ENCODE results near the gene SMS. TPM values are rescaled to one million over a fixed set of nuclear protein-coding genes. Genes with fewer than 3 reads are reported as not detected.
A peak's percentile ranks its signal among the peaks of the same experiment; 100 is the strongest.

SMS gene
- total RNA-seq, 1 donor from 2014 or later = 187 TPM

DNA sequence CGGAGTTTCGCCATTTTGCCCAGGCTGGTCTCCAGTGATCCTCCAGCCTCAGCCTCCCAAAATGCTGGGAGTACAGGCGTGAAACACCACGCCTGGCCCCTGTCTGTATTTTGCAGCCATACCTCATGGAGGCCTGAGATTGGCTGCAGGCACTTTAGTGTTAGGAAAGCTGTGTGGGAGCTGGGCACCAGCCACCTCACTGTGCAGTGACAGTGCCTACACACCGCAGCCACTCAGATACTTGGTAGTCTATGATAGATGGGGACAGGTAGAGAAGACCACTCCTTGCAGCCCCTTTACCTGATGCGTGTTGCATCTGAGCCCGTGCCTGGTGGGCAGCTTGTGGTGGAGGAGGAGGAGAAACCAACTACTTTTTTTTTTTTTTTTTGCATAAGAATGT lies 16.3 kb downstream of the SMS start:
- no peak overlapping the region for H3K27ac Mint-ChIP-seq (ENCODE audit: unreplicated experiment)
- no peak for FAIRE-seq
- H3K9ac ChIP-seq (ENCODE audit: low read length) = no peak overlapping the region
- H3K9me3 Mint-ChIP-seq (ENCODE audit: unreplicated experiment) = no peaks in the 10 kb centered on the region
- peaks cover 46% of the 10 kb centered on the region for H3K4me1 Mint-ChIP-seq (ENCODE audit: low read depth, unreplicated experiment)
- H3K36me3 ChIP-seq (ENCODE audit: insufficient read depth, low read length) = no peaks in the 10 kb centered on the region
- H3K4me3 ChIP-seq (ENCODE audit: insufficient read depth, low read depth, low read length) = no peak overlapping the region
- no peak overlapping the region for H3K4me2 ChIP-seq (ENCODE audit: low read length)
- H3K36me3 Mint-ChIP-seq (ENCODE audit: low read depth, unreplicated experiment) = peaks cover 1% of the 10 kb centered on the region
- H3K27ac ChIP-seq (ENCODE audit: low read depth, low read length) = no peak overlapping the region
- H3K4me1 ChIP-seq (ENCODE audit: insufficient read depth, low read length) = peaks cover 11% of the 10 kb centered on the region
- H3K27me3 ChIP-seq (ENCODE audit: insufficient read depth, low read length) = no peaks in the 10 kb centered on the region
- no peak for TF ChIP-seq EZH2 (IDR thresholded peaks at IDR 0.05; ENCODE audit: insufficient read depth, low read length)
- TF ChIP-seq, protein P1, sequence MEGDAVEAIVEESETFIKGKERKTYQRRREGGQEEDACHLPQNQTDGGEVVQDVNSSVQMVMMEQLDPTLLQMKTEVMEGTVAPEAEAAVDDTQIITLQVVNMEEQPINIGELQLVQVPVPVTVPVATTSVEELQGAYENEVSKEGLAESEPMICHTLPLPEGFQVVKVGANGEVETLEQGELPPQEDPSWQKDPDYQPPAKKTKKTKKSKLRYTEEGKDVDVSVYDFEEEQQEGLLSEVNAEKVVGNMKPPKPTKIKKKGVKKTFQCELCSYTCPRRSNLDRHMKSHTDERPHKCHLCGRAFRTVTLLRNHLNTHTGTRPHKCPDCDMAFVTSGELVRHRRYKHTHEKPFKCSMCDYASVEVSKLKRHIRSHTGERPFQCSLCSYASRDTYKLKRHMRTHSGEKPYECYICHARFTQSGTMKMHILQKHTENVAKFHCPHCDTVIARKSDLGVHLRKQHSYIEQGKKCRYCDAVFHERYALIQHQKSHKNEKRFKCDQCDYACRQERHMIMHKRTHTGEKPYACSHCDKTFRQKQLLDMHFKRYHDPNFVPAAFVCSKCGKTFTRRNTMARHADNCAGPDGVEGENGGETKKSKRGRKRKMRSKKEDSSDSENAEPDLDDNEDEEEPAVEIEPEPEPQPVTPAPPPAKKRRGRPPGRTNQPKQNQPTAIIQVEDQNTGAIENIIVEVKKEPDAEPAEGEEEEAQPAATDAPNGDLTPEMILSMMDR (IDR thresholded peaks at IDR 0.05; ENCODE audit: insufficient read depth, low read depth, low read length) = no peak
- H4K20me1 ChIP-seq (ENCODE audit: insufficient read depth, low read length) = peaks cover 85% of the 10 kb centered on the region
- no peak for DNase-seq (ENCODE audit: low read depth)
- H2AFZ ChIP-seq (ENCODE audit: low read depth, low read length) = no peak overlapping the region
- no peaks in the 10 kb centered on the region for H3K27me3 Mint-ChIP-seq (ENCODE audit: low read depth, unreplicated experiment)
- H3K79me2 ChIP-seq (ENCODE audit: insufficient read depth, low read length) = peaks cover 98% of the 10 kb centered on the region
- H3K4me3 Mint-ChIP-seq (ENCODE audit: unreplicated experiment) = no peak overlapping the region
- no peaks in the 10 kb centered on the region for H3K9me3 ChIP-seq (ENCODE audit: insufficient read depth, low read depth, low read length)

DNA sequence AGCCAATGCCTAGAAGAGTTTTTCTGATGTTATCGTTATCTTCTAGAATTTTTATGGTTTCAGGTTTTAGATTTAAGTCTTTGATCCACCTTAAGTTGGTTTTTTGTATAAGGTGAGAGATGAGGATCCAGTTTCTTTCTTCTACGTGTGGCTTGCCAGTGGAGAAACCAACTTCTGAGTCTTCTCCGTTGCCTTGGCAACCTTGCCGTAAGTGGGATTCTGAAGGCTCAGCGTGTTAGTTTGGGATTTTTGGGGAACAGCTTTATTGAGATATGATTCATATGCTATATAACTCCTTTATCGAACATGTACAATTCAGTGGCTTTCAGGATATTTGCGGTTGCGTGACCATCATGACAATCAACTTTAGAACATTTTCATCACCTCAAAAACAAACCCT lies 17.7 kb downstream of the SMS start:
- Histone ChIP-seq H3K4me3 (ENCODE audit: insufficient read depth, low read depth, low read length) (no peak overlapping the region), H3K4me1 (ENCODE audit: insufficient read depth, low read length) (peaks cover 17% of the 10 kb centered on the region), H4K20me1 (ENCODE audit: insufficient read depth, low read length) (peaks cover 86% of the 10 kb centered on the region), H3K4me2 (ENCODE audit: low read length) (no peak overlapping the region), H3K9me3 (ENCODE audit: insufficient read depth, low read depth, low read length) (no peaks in the 10 kb centered on the region), H2AFZ (ENCODE audit: low read depth, low read length) (no peak overlapping the region), H3K36me3 (ENCODE audit: insufficient read depth, low read length) (no peaks in the 10 kb centered on the region), H3K27me3 (ENCODE audit: insufficient read depth, low read length) (no peaks in the 10 kb centered on the region), H3K9ac (ENCODE audit: low read length) (no peak overlapping the region), H3K79me2 (ENCODE audit: insufficient read depth, low read length) (peaks cover 98% of the 10 kb centered on the region), H3K27ac (ENCODE audit: low read depth, low read length) (no peak overlapping the region)
- FAIRE-seq = peak; percentile 58
- Mint-ChIP-seq H3K9me3 (ENCODE audit: unreplicated experiment) (no peaks in the 10 kb centered on the region), H3K4me3 (ENCODE audit: unreplicated experiment) (no peak overlapping the region), H3K4me1 (ENCODE audit: low read depth, unreplicated experiment) (peaks cover 46% of the 10 kb centered on the region), H3K27me3 (ENCODE audit: low read depth, unreplicated experiment) (no peaks in the 10 kb centered on the region), H3K27ac (ENCODE audit: unreplicated experiment) (no peak overlapping the region), H3K36me3 (ENCODE audit: low read depth, unreplicated experiment) (peaks cover 1% of the 10 kb centered on the region)
- TF ChIP-seq EZH2 (IDR thresholded peaks at IDR 0.05; ENCODE audit: insufficient read depth, low read length) = no peak
- TF ChIP-seq, protein P1 (IDR thresholded peaks at IDR 0.05; ENCODE audit: insufficient read depth, low read depth, low read length) = no peak
- DNase-seq (ENCODE audit: low read depth) = no peak

DNA sequence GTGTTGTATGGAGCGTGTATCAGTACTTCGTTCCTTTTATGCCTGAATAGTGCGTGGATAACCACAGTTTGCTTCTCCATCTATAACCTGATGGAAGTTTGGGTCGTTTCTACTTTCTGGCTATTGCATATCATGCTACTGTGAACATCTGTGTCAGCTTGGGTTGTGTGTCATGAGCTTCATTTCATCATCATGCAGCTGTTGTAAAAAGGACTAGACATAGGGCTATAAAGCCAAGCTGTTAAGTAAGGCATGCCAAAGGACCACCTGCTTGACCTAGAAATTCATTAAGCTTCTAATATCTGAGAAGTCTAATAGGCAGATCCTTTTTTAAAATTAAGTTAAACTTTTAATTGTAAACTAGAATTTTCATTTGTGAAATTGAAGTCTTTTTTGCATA lies 18.4 kb downstream of the SMS start:
- H3K4me3 Mint-ChIP-seq (ENCODE audit: unreplicated experiment) = no peak overlapping the region
- peaks cover 86% of the 10 kb centered on the region for H4K20me1 ChIP-seq (ENCODE audit: insufficient read depth, low read length)
- TF ChIP-seq, protein P1 (IDR thresholded peaks at IDR 0.05; ENCODE audit: insufficient read depth, low read depth, low read length) = no peak
- no peak for TF ChIP-seq EZH2 (IDR thresholded peaks at IDR 0.05; ENCODE audit: insufficient read depth, low read length)
- H3K9ac ChIP-seq (ENCODE audit: low read length) = no peak overlapping the region
- H3K27me3 Mint-ChIP-seq (ENCODE audit: low read depth, unreplicated experiment) = no peaks in the 10 kb centered on the region
- DNase-seq (ENCODE audit: low read depth) = no peak
- no peak for FAIRE-seq
- H2AFZ ChIP-seq (ENCODE audit: low read depth, low read length) = no peak overlapping the region
- no peak overlapping the region for H3K27ac Mint-ChIP-seq (ENCODE audit: unreplicated experiment)
- H3K36me3 Mint-ChIP-seq (ENCODE audit: low read depth, unreplicated experiment) = peaks cover 1% of the 10 kb centered on the region
- H3K27ac ChIP-seq (ENCODE audit: low read depth, low read length) = no peak overlapping the region
- H3K79me2 ChIP-seq (ENCODE audit: insufficient read depth, low read length) = peaks cover 98% of the 10 kb centered on the region
- H3K36me3 ChIP-seq (ENCODE audit: insufficient read depth, low read length) = no peaks in the 10 kb centered on the region
- no peaks in the 10 kb centered on the region for H3K9me3 Mint-ChIP-seq (ENCODE audit: unreplicated experiment)
- H3K4me3 ChIP-seq (ENCODE audit: insufficient read depth, low read depth, low read length) = no peak overlapping the region
- H3K27me3 ChIP-seq (ENCODE audit: insufficient read depth, low read length) = no peaks in the 10 kb centered on the region
- H3K9me3 ChIP-seq (ENCODE audit: insufficient read depth, low read depth, low read length) = no peaks in the 10 kb centered on the region
- H3K4me1 Mint-ChIP-seq (ENCODE audit: low read depth, unreplicated experiment) = peaks cover 42% of the 10 kb centered on the region
- peaks cover 22% of the 10 kb centered on the region for H3K4me1 ChIP-seq (ENCODE audit: insufficient read depth, low read length)
- no peak overlapping the region for H3K4me2 ChIP-seq (ENCODE audit: low read length)

Measured in astrocyte (in vitro differentiated cells and primary cell).